Lung (tissue), 12 donors: ENCODE data around the gene MAP4. TPM values are rescaled to one million over a fixed set of nuclear protein-coding genes. Genes with fewer than 3 reads are reported as not detected.

Experiments
- ATAC-seq: fragments of 200-7000 bp; cut with Tn5 transposase; one replicate; pipeline ENCODE4 v1.9.1; 2020; ENCODE audit warnings: moderate number of reproducible peaks; ENCODE audit not compliant: insufficient read depth, low FRiP score
- DNase-seq, 3 donors: peaks; one replicate each; pipeline ENCODE4 v3.0.0-alpha.2; 2013 to 2017
- H3K27ac ChIP-seq, 2 donors: one replicate each; pipeline ENCODE4 v1.5.1; 2013; ENCODE audit warnings: mild to moderate bottlenecking in 2 of 2, moderate library complexity in 2 of 2, control low read depth in 1 of 2, inconsistent platforms in 1 of 2, low read depth in 1 of 2, low read length in 1 of 2
- H3K27me3 ChIP-seq, 3 donors: one replicate each; pipeline ENCODE4 v1.5.1; 2013; ENCODE audit warnings: low read length in 2 of 3; ENCODE audit not compliant: control insufficient read depth in 3 of 3, insufficient read depth in 3 of 3
- H3K36me3 ChIP-seq, 4 donors: one replicate each; pipeline ENCODE4 v1.5.1; 2013; ENCODE audit warnings: low read length in 4 of 4, mild to moderate bottlenecking in 1 of 4, moderate library complexity in 1 of 4; ENCODE audit not compliant: control insufficient read depth in 4 of 4, insufficient read depth in 4 of 4
- H3K4me1 ChIP-seq, 5 donors: one replicate each; pipeline ENCODE4 v1.5.1; 2013; ENCODE audit warnings: low read length in 5 of 5, mild to moderate bottlenecking in 2 of 5, moderate library complexity in 1 of 5; ENCODE audit not compliant: control insufficient read depth in 5 of 5, insufficient read depth in 5 of 5
- H3K4me3 ChIP-seq: one replicate; pipeline ENCODE4 v1.5.1; 2013; ENCODE audit warnings: mild to moderate bottlenecking, control low read depth, moderate library complexity
- H3K9ac ChIP-seq, 2 donors: one replicate each; pipeline ENCODE4 v1.5.1; 2013; ENCODE audit warnings: low read length in 2 of 2, control low read depth in 1 of 2; ENCODE audit not compliant: insufficient read depth in 1 of 2
- H3K9me3 ChIP-seq, 4 donors: one replicate each; pipeline ENCODE4 v1.5.1; 2013; ENCODE audit warnings: low read length in 3 of 4, mild to moderate bottlenecking in 1 of 4, moderate library complexity in 1 of 4; ENCODE audit not compliant: control insufficient read depth in 4 of 4, insufficient read depth in 3 of 4
- CTCF ChIP-seq: IDR thresholded peaks from 2 replicates; pipeline ENCODE4 v1.5.1; 2012; ENCODE audit warnings: mild to moderate bottlenecking; ENCODE audit errors: control extremely low read depth, extremely low read depth
- WGBS, 2 donors: extraction: QIAGEN DNeasy Blood & Tissue Kit; methylation state at CpG; one replicate each; pipeline ENCODE4 v1.1.7; 2013; 5-methylcytosine and 5-hydroxymethylcytosine counted together
- polyA plus RNA-seq, 2 donors: library from polyadenylated mRNA; stranded (reverse); fragments of 200-250 nt; gene quantifications; one replicate each; pipeline ENCODE4 v1.2.1, GENCODE V29; 2013
- total RNA-seq, 2 donors: library from RNA; depleted of rRNA in 1 of 2; stranded (reverse); fragments of >200 nt in 1 of 2; gene quantifications; one replicate each; pipeline ENCODE4 v1.2.1, GENCODE V29; 2014 to 2021
- donor health status: control.
- donor health status: control.
- donor health status: Bipolar disorder and iron deficiency.
- donor health status: healthy.
- donor health status: DM: yes; HTN: yes; CAD: no.

The MAP4 gene
- total and polyA plus RNA-seq, 4 donors: 62.6 to 203 (median 84.9) TPM

- ATAC-seq (no peak), DNase-seq (no peak)
- no peaks in the 10 kb centered on the region for H3K9me3 ChIP-seq
- no peak overlapping the region for H3K9ac ChIP-seq
- H3K27me3 ChIP-seq: no peaks in the 10 kb centered on the region
- peaks cover 0 to 19% (median 0%) of the 10 kb centered on the region in 5 donors for H3K4me1 ChIP-seq
- H3K4me3 ChIP-seq: no peak overlapping the region
- H3K36me3 ChIP-seq: peaks cover 0 to 9% (median 2%) of the 10 kb centered on the region in 4 donors
- H3K27ac ChIP-seq: no peak overlapping the region
- TF ChIP-seq CTCF: no peak
- WGBS, 2 donors: 92 to 94% methylated on average over 2 of the region's 2 CpGs
Observed at GRCh38 chr3:47996440-47996839, 19.8 kb downstream of the MAP4 start.

GRCh38 chr3:47994180-47994579 lies 22.0 kb downstream of the MAP4 start:
- Histone ChIP-seq H3K9ac (no peak overlapping the region), H3K36me3 (peaks cover 0 to 9% (median 2%) of the 10 kb centered on the region in 4 donors), H3K27me3 (no peaks in the 10 kb centered on the region), H3K4me3 (no peak overlapping the region), H3K27ac (no peak overlapping the region), H3K9me3 (no peaks in the 10 kb centered on the region), H3K4me1 (peaks cover 0 to 10% (median 0%) of the 10 kb centered on the region in 5 donors)
- DNase-seq: no peak
- no peak for ATAC-seq
- TF ChIP-seq CTCF: no peak
- WGBS, 2 donors: 79 to 89% methylated on average over 3 of the region's 3 CpGs

DNA sequence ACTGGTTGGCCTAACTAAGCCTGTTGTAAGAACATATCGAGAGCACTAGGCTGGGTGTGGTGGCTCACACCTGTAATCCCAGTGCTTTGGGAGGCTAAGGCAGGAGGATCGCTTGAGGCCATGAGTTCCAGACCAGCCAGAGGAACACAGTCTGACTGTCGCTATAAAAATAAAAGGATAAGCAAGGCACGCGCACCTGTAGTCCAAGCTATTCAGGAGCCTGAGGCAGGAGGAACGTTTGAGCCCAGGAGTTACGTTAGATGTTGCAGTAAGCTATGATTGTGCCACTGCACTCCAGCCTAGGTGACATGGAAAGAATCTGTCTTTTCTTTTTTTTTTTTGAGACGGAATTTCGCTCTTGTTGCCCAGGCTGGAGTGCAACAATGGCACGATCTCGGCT lies 24.9 kb downstream of the MAP4 start:
- Histone ChIP-seq H3K4me3 (no peak overlapping the region), H3K27me3 (no peaks in the 10 kb centered on the region), H3K27ac (no peak overlapping the region), H3K9ac (no peak overlapping the region), H3K9me3 (no peaks in the 10 kb centered on the region), H3K4me1 (peaks cover 0 to 3% (median 0%) of the 10 kb centered on the region in 5 donors), H3K36me3 (peaks cover 0 to 5% (median 2%) of the 10 kb centered on the region in 4 donors)
- DNase-seq (no peak), ATAC-seq (no peak)
- WGBS, 2 donors: 92 to 94% methylated on average over 11 of the region's 11 CpGs
- TF ChIP-seq CTCF: no peak

- no peaks in the 10 kb centered on the region for H3K27me3 ChIP-seq
- H3K27ac ChIP-seq: no peak overlapping the region
- peaks cover 0 to 5% (median 2%) of the 10 kb centered on the region in 4 donors for H3K36me3 ChIP-seq
- peaks cover 0 to 2% (median 0%) of the 10 kb centered on the region in 5 donors for H3K4me1 ChIP-seq
- TF ChIP-seq CTCF: peak; percentile 93
- DNase-seq (peak; percentile 76 to 88 (median 82)), ATAC-seq (peak; percentile 91)
- H3K9me3 ChIP-seq: no peaks in the 10 kb centered on the region
- no peak overlapping the region for H3K4me3 ChIP-seq
- WGBS, 2 donors: 57 to 61% methylated on average over 2 of the region's 2 CpGs
- no peak overlapping the region for H3K9ac ChIP-seq
Observed at GRCh38 chr3:47989981-47990440, 26.2 kb downstream of the MAP4 start.
